Cardiac septum (tissue), 1 donor: Measurements from ENCODE around the gene SPG7. TPM values are rescaled to one million over a fixed set of nuclear protein-coding genes. Genes with fewer than 3 reads are reported as not detected.
A peak's percentile ranks its signal among the peaks of the same experiment; 100 is the strongest.

Source experiments
- DNase-seq: peaks from one replicate; pipeline ENCODE4 v3.0.0-alpha.2; 2020; ENCODE audit warnings: low spot score
- intact Hi-C: fragments of 100-400 bp; cut with DNase I; formaldehyde crosslinking; loops from one replicate; pipeline ENCODE4 v1.14.0; 2022
- total RNA-seq: library from RNA; stranded (reverse); fragmentation: NEBNext Ultra II Directional; extraction: Animal tissue kit (Norgen Biotek cat#: 25700); gene quantifications from one replicate; pipeline ENCODE4 v1.2.1, GENCODE V29; 2021
- donor health status: DM: no; HTN: no; CAD: no.

Gene SPG7
- total RNA-seq, 1 donor from 2014 or later, result 89.5 TPM

DNA sequence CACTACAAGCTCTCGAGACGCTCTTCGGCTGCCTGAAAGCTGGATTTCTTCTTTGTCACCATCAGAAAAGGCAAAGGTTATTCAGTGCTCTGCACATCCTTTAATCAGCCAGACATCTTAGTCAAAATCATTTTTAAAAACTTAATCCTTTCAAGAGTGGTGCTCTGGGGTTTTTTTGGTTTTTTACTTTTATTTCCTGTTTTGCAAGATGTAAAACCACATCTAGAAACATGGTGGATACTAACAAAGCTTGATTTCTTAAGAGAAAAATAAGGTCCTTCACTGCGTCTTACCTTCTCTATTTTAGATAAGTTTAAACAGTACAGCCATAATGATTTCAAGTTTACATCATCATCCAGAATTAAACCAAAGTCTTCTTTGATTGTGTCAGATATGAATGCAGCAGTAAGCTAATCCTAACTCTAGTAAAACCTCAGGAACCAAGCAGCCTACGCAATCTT is 24.1 kb upstream of the SPG7 start:
- no peak for DNase-seq
- intact Hi-C loops, result no loop called here

DNA sequence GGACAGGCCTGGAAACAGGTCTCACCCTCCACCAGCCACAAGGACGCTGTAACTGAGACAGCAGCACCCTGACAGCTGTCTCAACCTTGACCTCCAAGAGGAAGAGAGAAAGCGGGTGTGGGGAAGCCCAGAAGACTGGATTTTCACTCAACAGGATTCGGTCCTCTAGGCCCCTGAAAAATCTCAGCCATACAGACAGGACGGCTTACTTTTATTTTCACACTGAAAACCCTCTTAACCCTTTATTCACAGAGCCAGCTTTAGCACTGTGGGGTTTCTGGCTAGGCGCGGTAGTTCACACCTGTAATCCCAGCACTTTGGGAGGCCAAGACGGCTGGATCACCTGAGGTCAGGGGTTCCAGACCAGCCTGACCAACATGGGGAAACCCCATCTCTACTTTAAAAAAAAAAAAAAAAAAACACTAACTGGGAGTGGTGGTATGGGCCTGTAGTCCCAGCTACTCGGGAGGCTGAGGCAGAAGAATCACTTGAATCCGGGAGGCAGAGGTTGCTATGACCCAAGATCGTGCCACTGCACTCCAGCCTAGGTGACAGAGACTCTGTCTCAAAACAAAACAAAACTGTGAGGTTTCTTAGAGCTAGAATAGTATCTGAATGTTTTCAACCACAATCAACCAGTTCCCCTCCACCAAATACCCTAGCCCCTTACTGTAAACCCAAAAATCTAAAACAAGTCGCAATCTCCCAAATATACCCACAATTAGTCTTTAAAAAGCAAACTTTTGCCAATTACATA is 23.1 kb upstream of the SPG7 start:
- intact Hi-C loops, result loop anchor here (5.0 kb wide), 3 partner anchors 38 to 153 kb away; no protein-coding TSS in a partner anchor
- no peak for DNase-seq

DNA sequence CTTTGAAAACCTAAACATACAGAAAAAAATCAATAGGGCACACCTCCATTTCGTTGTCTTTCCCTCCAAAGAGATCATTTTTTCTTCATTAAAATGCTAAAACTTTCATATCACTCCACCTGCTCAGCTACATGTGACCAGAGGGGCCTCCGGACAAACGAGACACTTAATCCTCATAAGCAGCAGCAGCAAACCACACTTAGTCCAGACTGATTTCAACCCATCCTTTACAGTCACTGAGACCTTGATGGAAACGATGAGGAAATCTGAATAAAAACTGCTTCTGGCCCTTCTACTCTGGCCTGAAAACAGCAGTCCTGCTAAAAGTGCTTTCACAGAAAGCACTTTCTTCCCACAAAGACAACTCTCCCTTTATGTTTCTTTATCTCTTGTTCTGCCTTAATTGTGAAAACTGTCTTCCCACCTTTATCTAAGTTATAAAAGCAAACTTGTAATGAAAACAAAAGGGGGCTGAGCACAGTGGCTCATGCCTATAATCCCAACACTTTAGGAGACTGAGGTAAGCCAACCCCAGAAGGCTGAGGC is 22.4 kb upstream of the SPG7 start:
- no peak for DNase-seq
- intact Hi-C loops, result loop anchor here (5.0 kb wide), 3 partner anchors 38 to 153 kb away; no protein-coding TSS in a partner anchor

DNA sequence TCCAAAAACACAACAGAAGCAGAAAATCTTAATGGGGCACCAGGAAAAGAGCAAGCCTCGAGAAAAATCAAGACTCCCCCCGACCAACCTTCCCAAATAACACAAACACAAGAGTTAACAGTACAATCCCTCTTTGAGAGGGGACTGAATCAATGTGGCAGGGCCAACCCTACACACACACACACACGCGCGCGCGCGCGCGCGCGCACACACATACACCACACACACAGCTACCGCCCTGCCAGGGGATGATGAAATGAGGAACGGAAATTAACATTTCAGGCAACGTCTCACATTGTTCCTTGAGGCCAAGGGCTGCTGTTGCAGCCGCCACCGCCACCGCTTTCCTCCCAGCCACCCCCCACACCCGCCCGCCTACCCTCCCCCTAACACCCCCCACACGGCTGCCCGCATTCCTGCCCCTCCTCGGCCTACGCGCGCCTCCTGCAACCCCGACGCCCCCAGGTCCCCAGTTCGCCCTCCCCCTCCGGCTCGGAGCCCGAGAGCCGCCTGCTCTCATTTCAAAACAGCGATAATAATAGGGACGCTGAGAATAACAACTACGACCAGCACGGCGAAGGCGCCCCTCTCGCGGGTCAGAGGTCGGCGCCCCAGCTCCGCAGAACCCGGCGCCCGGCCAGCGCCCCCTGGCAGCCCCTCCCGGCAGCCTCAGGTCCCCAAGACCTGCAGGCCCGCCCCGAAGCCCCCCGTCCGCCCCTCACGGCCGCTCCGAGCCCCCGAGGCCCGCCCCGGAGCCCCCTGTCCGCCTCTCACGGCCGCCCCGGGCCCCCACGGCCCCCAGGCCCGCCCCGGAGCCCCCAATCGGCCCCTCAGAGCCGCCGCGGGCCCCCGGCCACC is 18.9 kb upstream of the SPG7 start:
- DNase-seq, result peak; percentile 88
- intact Hi-C loops, result loop anchor here (5.0 kb wide), 3 partner anchors 42 to 157 kb away; no protein-coding TSS in a partner anchor

DNA sequence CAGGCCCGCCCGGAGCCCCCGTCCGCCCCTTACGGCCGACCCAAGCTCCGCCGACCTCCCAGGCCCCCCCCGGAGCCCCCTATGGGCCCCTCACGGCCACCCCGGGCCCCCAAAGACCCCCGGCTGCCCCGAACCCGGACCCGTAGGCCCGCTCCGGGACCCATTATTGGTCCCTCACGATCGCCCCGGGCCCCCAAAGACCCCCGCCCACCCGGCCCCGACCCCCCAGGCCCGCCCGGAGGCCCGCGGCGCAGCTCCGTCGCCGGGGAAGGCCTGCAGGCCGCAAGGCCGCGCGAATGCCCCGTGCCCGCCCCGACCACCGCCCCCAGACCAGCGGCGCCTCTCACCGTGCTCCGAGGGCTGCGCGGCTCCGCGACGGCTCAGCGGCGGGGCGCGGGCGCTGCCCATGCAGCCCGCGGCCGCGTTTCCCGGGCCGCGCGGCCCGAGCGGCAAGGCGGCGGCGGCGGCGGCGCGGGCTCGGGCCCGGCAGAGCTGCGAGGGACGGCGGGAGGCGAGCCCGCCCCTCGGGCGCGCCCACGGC is 18.2 kb upstream of the SPG7 start:
- no peak for DNase-seq
- intact Hi-C loops, result loop anchor here (5.0 kb wide), 3 partner anchors 43 to 158 kb away; no protein-coding TSS in a partner anchor

DNA sequence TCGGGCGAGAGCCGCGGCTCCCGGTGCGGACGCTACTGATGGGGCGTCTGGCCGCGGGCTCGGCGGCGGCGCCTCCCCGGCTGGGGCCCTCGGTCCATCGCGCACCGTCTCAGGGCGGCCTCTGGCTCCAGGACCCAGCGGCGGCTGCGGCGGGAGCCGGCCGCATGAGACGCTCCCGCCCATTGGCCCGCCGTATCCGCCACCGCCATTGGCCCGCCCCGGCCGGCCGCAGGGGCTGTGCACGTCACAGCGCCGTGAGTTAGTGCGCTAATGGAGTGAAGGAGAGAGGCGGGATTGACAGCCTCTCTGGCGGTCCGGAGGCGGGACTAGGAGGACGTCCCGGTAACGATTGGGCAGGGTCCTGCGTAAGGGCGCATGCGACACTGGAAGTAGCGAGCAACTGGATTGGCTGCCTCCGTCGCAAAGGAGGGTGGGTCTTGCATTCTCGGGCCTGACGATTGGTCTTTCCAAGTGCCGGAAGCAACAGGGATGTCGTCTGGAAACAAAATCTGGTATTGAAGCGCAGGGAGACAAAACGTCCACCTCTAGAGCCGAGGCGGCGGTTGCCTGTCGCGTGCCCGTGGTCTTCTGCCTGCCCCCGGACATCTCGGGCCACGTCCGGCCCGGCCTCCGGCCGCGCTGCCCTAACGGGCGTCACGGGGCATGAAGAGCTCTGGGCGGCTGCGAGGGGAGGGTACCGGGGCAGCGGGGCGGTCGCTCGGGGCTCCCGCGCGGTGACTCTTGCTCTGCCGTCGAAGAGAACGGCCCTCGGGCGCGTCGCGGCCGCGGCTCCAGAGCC is 17.6 kb upstream of the SPG7 start, which contains the start of gene ANKRD11:
Gene ANKRD11 (minus strand): TSS at position 123 of the 799 bp plus-strand sequence. CDS start 173,542 bp downstream, outside the sequence.
- DNase-seq, result peak; percentile 100
- intact Hi-C loops, result no loop called here

DNA sequence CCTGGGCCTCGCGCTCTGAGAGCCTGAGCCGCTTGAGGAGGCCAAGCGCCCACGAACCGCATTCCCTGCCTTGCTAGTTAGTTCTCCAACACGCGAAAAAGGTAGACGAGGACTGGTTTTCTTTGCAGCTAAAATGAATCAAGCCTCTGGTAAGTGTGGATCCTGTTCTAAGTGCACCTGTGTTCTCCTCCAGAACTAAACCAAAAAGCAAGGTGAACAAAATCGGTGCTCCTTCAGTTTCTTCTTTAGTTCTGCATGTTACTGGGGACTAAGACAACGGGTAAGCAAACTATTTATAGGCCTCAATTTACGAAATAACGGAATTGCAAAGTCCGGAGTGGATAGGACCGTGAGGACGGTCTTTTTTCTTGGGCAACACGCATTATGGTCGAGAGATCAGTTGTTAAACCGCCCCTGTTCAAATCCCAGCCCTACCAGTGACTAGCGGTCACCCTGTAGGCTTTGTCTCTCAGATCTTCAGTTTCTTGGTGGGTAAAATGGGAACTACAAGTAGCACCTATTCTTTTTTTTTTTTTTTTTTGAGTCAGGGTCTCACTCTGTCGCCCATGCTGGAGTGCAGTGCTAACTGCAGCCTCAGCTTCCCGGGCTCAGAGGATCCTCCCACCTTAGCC is 16.8 kb upstream of the SPG7 start:
- intact Hi-C loops, result no loop called here
- no peak for DNase-seq

DNA sequence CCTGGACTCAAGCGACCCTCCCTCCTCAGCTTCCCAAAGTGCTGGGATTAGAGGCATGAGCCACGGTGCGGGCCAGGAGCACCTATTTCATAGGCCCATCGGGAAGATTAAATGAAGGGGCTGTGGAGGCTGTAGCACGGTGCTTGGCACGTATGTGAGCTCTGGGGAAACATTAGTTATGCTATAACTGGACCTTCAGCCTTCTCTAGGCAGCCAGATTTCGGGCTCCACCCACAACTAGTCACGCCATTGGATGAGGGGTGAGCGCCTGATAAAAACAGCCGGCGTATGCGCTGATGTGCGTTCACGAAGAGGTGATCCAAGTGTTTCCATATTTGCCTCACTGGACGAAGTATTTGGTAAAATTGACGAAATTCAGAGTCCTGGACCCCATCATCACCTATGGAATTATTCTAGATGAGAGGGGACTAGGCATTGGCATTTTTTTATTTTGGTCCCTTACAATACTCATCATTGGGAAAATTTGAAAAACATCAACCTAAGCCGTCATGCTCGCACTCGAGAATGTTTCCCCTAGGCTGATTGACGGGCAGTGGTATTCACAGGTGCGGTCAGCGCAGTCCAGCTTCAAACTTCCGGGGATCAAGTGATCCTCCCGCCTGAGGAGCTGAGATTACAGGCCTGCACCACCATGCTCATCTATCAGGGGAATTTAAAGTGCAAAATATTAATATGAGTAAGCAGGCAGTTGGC is 16.1 kb upstream of the SPG7 start:
- no peak for DNase-seq
- intact Hi-C loops, result no loop called here

DNA sequence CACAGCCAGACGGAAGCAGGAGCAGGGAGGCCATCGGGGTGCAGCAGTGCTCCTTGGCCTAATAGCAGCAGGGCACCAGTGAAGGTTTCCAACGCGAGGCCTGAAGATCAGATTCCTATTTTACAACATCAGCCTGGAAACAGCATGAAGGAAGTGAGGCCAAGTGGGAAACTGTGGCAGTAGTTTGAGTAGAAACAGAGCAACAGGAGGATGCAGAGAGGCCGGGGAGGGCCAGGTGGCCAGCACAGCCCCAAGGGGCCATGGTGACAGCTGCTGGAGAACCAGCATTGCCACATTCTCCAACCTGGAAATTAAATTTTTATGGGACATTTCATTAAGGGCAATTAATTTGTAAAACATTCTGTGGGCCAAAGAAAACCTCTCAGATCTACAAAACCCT is 14.4 kb upstream of the SPG7 start:
- DNase-seq, result no peak
- intact Hi-C loops, result no loop called here

DNA sequence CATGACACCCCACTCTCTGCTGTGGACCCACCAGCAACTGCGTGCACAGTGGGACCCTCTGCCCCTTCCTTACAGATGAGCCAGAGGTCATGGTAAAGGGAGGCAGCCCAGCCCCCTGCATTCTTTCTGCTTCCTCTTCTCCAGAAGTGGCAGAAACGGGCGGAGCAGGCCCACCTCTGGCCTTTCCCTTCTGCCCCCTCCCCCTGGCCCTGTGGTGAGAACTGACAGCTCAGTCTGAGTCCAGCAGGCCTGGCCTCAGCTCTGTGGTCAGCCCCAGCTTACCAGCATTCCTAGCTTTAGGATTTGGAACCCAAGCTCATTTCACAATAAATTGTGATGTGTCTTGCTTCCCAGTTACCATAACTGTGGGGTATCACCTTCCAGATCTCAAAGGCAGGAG is 13.1 kb upstream of the SPG7 start:
- intact Hi-C loops, result no loop called here
- DNase-seq, result no peak

DNA sequence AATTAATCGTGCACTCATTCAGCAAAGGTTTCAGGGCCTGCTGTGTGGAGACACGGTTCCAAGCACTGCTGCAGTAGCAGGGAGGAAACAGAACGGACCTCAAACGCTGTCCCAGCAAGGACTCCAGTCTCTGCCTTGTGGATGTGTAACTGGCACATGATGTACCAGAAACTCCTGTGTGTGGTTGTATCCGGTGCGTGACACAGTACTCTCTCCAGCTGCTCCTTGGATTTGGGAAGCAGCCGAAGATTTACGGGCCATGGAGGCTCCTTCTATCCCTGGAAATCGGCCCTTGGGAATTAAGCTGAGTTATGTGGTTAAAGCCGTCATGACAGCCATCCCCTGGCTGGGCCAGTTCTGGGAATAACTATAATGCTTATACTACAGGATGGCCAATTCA is 9.4 kb upstream of the SPG7 start:
- DNase-seq, result no peak
- intact Hi-C loops, result no loop called here

DNA sequence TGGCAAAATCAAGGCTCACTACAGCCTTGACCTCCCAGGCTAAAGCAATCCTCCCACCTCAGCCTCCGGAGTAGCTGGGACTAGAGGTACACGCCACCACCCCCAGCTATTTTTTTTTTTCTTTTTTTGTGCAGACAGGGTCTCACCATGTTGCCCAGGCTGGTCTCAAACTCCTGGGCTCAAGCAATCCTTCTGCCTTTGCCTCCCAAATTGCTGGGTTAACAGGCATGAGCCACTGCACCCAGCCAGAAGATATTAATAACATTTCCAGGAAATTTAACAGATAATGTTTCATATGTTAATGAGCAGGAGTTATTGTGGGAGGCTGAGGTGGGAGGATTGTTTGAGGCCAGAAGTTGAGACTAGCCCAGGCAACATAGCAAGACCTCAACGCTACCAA is 8.4 kb upstream of the SPG7 start:
- intact Hi-C loops, result no loop called here
- DNase-seq, result no peak

DNA sequence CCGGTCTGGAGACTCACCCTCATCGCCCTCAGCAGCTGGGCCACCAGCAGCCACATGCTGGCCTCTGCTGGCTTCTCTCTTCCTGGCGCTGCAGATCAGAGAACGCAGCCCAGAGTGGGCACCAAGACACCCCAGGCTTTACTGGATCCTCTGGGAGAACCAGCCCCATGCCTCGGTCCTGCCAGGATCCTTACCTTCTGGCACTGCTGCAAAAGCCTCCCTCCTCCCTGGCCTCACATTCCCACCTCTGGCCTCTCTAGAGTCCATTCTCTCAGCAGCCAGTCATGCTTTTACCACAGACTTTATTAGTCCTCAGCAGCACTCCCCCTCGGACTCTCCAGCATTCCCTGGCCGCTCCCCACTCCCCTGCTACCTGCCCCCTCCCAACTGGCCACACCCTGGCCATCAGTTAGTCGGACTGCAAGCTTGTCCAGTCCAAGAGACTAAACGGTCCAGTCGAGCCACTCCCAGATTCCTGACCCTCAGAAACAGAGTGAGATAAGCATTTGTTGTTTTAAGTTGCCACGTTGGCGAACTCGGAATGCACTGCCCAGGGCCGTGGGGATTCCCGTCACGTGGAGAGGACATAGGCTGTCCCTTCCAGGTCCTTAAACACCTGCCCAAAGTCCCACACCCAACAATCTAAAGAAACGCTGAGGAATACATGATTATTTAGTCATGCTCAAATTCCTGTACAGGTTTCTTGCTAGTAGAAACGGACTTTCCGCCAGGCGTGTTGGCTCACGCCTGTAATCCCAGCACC is 5.9 kb upstream of the SPG7 start:
- intact Hi-C loops, result no loop called here
- DNase-seq, result no peak

DNA sequence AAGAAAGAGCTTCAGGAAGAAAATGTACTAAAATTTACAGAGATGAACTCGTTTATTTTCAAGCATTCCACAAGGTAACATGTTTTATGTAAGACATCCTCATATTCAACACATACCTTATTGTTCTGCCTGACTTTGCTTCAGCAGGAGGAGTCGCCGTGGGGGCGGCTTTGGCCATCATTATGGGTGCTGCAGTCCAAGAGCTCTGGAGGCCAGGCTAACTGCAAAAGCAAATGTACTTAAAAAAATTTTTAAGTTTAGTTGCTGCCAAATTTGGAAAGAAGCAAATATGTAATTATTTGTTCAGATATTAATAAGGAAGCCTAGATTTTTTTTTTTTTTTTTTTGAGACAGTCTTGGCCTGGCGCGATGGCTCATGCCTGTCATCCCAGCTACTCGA is 4.1 kb upstream of the SPG7 start:
- intact Hi-C loops, result no loop called here
- no peak for DNase-seq

DNA sequence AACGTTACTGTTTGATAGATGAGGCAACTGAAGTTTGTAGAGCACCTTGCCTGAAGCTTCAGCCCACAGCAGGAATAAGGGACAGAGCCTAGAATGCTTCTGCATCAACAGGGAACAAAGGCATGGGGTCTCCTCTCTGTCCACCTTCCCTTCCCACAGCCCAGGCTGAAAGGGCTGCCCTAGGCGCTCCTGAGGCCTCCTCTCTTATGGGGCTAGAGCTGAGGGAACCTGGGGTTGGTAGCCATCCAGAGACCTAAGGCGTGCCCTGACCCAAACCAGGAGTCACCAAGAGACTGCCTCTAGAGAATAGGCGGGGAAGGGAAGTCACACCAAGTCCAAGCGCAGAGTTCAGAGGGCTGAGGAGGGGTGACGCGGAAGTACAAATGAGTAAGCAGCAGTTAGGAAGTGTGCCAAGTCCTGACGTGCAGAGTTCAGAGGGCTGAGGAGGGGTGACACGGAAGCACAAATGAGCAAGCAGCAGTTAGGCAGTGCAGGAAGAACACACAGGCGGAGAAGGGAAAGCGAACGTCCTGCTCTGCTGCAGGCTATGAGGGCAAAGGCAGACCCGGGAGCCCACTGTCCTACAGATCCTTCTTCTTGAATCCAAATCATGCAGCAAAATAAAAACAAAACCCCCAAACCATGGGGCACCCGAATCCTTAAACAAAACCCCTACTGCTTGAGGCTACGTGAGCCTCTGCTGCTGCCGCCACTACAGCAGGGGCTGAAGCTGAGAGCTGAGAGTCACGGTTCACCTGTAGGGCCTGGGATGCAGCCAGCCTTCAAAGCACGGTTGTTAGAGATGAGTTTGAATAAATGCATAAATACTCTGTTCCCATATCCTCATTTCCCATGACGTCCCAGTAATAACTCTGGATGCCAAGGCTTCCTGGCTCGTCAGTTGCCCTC is 2.7 kb upstream of the SPG7 start:
- peak; percentile 95 for DNase-seq
- intact Hi-C loops, result no loop called here

DNA sequence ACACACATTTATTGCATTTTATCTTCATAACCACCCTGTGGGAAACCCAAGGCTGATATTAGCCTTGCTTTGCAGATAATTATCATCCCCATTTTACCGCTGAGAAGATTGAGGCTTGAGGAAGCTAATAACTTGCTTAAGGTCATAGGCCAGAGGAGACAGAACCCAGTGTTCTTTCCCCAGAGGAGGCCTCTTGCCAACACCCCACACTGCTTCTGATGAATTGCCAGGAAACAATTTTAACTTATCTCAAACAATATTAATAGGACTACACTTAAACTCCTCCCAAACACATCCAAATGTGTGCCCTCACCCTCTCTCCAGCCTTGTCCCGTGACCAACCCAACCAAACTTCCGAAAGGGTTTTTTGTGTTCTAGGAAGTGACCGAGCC is 2.1 kb upstream of the SPG7 start:
- no peak for DNase-seq
- intact Hi-C loops, result no loop called here
